Hepatic stellate cell (primary cell): ENCODE data around the gene DNAAF5.

Experiments used
- DNase-seq: peaks from one replicate; pipeline ENCODE4 v3.0.0; 2011; ENCODE audit warnings: low spot score

Gene DNAAF5

DNA sequence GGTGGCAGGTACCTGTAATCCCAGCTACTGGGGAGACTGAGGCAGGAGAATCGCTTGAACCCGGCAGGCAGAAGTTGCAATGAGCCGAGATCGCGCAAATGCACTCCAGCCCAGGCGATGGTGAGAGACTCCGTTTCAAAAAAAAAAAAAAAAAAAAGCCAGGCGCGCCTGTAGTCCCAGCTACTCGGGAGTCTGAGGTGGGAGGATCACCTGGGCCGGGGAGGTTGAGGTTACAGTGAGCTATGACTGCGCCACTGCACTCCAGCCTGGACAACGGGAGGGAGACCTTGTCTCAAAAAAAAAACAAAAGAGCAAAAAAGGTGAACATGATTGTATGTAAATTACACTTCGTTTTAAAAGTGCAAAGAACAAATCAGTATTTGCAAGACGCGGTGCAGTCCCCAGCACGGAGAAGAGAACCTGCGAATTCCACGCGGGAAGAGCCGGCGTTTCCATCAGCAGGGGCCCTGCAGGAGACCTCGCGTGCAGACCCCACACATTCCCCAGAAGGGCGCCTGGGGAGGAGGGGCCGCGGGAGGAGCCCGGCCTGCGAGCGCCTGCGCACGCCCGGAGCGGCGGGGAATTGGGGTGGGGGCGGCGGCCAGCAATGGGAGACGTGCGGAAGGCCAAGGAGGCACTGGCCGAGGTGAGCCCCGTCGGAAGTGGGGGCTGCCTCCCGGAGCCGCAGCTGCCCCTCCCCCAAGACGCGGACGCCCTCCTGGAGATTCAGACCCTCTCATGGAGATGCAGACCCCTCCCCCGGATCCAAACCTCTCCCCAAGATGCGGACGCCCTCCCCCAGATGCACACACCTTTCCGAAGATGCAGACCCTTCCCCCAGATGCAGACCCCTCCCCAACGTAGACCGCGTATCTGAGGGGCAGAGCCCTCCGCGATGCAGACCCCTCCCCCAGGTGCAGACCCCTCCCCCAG, 89.1 kb downstream of the DNAAF5 start:
- DNase-seq, result no peak

DNA sequence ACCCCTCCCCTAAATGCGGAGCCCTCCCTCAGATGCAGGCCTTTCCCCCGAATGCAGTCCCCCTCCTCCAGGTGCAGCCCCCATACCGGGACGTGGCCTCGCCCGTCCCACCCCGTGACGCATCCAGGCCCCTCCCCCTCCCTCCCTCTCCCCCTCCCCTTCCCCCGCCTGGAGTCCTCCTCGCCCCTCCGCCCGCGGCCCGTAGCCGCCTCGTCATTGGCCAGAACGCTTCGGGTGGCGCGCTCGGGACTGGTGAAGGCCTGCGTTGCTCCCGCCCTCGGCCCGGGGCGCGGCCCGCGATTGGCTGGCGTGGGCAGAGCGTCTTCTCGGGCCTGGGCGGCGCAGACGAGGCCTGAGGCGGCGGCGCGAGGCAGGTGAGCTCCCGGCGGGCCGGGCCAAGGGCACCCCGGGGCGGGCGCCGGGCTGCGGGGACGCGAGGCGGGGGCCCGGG, 89.8 kb downstream of the DNAAF5 start:
- peak; percentile 99 for DNase-seq

GRCh38 chr7:816751-817671, 90.5 kb downstream of the DNAAF5 start:
- DNase-seq, result no peak

GRCh38 chr7:818031-818699, 91.7 kb downstream of the DNAAF5 start:
- no peak for DNase-seq

DNA sequence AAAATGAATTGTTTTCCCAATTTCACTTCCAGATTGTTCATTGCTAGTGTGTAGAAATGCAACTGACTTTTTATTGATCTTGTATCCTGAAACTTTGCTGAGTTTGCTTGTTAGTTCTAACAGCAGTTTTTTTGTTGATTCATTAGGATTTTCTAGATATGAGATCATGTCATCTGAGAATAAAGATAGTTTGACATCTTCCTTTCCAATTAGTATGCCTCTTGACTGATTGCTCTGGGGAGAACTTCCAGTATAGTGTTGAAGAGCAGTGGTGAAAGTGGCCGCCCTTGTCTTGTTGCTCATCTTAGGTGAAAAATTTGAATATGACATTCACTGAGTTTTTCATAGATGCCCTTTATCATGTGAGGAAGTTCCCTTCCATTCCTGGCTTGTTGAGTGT, 93.8 kb downstream of the DNAAF5 start:
- DNase-seq, result no peak

GRCh38 chr7:821688-822087, 95.2 kb downstream of the DNAAF5 start:
- no peak for DNase-seq

DNA sequence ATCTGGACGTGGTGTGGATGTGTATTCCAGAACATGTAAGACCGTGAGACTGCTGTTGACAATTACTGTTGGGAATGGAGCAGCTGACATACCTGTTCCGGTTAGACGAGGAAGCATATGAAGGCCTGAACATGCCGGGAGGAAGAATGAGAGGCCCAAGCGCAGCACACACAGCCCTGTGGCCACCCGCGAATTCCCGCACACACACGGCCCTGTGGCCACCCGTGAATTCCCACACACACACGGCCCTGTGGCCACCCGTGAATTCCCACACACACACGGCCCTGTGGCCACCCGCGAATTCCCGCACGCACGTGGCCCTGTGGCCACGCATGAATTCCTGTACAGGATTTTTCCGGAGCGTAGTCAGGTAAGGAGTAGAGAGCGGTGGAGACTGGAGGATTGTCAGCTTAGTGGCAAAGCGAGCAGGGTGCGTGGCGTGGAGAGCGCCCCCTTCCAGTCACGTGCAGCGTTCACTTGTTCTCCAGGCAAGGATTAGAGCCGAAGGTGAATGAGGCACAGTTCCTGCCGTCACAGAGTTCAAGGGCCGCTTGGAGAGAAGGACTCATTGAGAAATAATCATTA, 96.3 kb downstream of the DNAAF5 start:
- DNase-seq, result no peak

DNA sequence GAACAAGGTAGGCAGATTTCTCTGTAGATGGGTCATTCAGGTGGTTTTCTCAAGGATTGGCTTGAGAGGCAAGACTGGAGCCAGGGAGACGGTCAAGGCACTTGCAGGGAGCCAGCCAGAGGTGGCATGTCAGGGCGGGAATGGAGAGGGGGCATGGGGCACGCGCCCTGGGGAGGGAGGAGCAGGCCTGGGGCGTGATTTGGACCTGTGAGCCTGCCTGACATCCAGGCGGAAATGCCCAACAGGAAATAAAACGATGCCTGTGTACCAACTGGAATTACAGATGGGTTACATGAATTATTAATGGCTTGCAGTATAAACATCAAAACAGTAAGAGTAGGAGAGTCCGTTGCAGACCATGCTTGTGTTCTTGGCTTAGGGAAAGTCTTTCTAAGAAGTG, 97.2 kb downstream of the DNAAF5 start:
- DNase-seq, result no peak

DNA sequence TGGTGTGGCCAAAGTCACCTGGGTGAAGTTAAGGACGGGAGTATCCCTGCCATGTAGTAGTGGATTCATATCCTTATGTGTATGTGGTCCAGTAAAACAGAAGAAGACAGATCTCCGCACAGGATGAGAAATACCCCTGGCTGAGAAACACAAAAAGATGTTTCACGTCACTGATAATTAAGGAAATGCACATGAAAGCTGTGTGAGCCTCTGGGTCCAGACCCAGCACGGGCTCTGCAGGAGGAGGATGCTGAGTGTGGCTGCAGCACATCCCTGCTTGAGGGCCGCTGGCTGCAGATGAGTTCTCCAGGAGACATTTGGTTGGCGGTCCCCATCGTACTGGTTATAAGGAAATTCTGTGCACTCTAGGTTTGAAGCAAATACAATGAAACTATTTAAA, 97.6 kb downstream of the DNAAF5 start:
- no peak for DNase-seq

GRCh38 chr7:824664-825063, 98.2 kb downstream of the DNAAF5 start:
- DNase-seq, result no peak

DNA sequence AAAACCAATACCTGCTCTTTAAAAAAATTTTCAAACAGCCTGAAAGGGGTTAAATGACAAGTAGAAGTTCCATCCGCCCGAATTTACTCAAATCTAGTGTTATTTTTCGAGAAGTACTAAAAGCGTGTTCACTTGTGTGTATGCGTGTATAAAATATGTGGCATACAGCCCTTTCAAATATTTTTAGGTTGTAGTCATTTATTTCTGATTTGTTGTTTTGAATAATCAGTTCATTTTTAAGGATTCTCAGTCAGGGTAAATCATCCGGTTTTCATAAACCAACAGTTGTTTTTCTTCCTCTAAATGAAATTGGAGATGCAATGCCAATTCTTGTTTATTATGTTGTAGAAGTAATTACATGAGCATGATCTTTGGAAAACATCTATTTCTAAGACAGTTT, 98.9 kb downstream of the DNAAF5 start:
- DNase-seq, result no peak

DNA sequence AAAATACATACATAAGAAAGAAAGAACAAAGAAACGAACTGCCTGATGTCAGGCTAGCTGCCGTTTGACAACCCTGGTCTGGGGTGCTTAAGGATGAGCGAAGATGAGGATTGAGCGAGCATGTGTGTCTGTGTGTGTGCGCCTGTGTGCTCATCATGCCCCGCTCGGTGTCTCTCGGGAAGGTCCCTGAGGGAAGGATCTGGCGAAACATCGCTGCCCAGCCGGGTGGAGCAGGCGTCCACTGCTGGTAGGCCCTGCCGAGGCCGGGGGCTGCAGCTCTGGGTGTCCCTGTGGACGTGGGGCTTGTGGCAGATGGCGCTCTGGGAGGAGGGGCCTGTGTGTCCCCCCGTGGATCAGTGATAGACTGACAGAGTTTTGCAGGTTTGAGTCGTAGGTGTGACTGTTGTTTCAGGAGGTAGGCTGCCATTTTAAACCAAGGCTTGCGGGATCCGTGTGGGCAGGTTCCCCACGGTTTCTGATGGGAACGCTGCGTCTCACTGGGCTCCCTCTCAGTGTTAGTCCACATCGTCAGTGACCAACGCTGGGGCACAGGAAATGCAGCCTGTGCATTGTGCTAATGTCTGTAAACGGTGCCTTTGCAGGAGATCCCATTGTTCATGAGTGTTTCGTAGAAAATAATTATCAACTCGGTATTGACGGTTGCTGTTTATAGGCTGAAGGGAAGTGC, 99.9 kb downstream of the DNAAF5 start:
- DNase-seq, result no peak

- no peak for DNase-seq
Observed at GRCh38 chr7:828793-829561, 102.5 kb downstream of the DNAAF5 start.

DNA sequence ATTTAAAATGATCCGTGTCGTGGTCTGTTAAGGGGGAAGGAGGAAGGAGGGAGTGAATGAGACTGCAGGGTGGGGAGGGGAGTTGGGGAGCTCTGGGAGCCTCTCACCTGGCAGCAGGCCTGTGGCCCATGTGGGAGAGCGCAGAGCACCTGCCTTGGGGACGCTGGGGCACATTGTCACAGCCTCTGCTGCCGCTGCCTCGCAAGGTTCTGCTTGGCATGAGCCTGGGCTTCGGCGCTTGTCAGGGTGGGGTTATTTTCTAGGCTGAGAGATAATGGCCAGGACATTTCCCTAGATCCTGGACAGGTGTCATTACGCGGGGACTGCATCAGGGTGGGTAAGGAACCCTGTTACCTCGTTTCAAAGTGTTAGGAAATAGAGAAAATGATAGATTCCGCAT, 103.6 kb downstream of the DNAAF5 start:
- DNase-seq, result no peak

DNA sequence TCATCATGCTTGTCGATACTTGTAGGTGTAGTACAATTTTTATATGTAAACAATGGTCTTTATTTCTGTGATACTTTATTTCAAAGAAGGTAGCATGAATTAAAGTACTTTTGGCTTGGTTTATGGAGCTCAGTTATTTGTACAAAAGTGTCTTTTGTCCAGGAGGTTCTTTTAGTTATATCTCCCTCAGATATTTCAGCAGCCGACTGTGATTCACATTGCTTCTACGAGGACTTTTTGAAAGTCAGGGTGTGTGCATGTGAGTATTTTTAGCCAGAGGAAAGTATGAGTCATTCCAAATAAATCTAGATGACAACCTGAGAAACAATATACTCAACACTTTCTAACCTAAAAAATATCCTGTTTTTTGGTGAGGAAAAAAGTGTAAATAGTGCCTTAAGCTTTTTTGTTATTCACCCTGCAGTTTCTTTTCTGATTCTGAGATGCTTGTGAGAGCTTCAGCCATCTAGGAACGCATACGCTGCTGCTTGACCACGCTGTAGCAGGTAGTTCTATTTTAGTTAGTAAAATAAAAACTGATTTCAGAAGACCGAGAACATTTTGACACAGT, 105.2 kb downstream of the DNAAF5 start:
- peak; percentile 87 for DNase-seq

GRCh38 chr7:832167-832967, 105.9 kb downstream of the DNAAF5 start, which contains the start of gene SUN1:
Gene SUN1 (plus strand): TSS chr7:832476. CDS start chr7:832525, 49 bp downstream.
- DNase-seq, result peak; percentile 83

GRCh38 chr7:832968-833424, 106.5 kb downstream of the DNAAF5 start:
- DNase-seq, result no peak

DNA sequence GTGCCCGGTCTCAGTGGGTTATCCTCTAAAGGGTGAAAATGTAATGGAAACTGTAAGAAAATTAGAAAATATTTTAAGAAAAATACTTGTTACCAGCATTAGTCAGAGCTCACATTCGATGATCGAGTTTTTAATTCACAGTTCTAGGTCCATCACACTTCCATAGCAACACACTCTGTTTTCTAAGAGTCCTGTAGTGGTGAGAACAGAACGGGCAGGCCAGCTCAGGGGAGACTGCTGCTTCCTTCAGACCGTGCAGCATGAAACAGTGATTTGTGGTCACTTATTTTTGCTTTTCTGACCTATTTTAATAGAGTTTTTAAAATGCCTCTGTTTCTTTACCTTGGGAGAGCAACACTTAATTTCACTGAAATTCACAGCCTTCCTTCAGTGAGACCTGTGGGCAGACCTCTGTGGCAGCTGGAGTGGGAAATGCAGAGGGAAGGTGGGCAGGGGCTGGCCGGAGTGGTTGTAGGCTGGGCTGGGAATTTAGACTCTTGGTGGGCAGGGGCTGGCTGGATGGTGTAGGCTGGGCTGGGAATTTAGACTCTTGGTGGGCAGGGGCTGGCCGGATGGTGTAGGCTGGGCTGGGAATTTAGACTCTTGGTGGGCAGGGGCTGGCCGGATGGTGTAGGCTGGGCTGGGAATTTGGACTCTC, 107.2 kb downstream of the DNAAF5 start:
- DNase-seq, result no peak

DNA sequence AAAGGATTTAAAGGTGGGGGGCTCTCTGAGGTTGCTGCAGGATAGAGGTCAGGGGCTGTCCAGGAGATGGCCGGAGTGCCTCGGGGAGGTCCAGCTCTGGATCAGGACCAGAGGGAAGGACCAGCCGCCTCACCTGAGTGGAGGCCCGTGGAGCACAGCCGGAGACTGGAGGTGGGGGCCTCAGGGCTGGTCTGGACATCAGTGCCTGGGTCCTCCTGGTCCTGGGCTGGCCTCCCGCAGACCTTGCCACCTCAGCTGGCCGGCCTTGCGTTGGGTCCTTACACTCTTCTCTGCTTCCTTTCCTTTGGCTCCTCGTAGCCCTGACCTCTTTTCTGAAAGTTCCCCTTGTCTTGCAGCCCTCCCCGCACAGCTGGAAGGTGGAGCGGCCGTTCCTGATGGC, 107.8 kb downstream of the DNAAF5 start:
- no peak for DNase-seq
